ENCODE results near the gene GTF2I.
"Not testable (repeated sequence)": the region's sequence is repeated elsewhere in the genome, so short reads cannot be mapped to it uniquely, and the experiment has no call there.

DNA sequence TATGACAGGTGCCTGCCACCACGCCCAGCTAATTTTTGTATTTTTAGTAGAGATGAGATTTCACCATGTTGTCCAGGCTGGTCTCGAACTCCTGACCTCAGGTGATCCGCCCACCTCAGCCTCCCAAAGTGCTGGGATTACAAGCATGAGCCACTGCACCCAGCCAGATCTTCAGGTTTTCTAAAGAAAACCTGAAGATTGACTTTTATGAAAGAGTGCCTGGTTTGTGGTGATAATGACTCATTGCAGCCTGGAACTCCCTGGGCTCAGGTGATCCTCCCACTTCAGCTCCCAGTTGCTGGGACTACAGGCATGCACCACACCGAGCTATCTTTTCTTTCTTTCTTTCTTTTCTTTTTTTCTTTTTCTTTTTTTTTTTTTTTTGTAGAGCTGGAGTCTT lies 141.1 kb downstream of the GTF2I start:
- TF ChIP-seq, protein P1, sequence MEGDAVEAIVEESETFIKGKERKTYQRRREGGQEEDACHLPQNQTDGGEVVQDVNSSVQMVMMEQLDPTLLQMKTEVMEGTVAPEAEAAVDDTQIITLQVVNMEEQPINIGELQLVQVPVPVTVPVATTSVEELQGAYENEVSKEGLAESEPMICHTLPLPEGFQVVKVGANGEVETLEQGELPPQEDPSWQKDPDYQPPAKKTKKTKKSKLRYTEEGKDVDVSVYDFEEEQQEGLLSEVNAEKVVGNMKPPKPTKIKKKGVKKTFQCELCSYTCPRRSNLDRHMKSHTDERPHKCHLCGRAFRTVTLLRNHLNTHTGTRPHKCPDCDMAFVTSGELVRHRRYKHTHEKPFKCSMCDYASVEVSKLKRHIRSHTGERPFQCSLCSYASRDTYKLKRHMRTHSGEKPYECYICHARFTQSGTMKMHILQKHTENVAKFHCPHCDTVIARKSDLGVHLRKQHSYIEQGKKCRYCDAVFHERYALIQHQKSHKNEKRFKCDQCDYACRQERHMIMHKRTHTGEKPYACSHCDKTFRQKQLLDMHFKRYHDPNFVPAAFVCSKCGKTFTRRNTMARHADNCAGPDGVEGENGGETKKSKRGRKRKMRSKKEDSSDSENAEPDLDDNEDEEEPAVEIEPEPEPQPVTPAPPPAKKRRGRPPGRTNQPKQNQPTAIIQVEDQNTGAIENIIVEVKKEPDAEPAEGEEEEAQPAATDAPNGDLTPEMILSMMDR (conservative IDR thresholded peaks at IDR 0.05; ENCODE audit: low read length) = not testable (repeated sequence)
- not testable (repeated sequence) for TF ChIP-seq EZH2phosphoT487 (IDR thresholded peaks at IDR 0.05; ENCODE audit: borderline replicate concordance)
